Mononuclear cell (primary cell): Measurements from ENCODE around the gene ZNF230. TPM values are rescaled to one million over a fixed set of nuclear protein-coding genes. Genes with fewer than 3 reads are reported as not detected.

Experiments used
- H3K27me3 ChIP-seq: 2 replicates; pipeline ENCODE4 v1.6.0; 2011; ENCODE audit warnings: low read length, control low read depth; ENCODE audit not compliant: insufficient read depth
- H3K4me1 ChIP-seq: 2 replicates; pipeline ENCODE4 v1.5.1; 2011; ENCODE audit warnings: mild to moderate bottlenecking, low read length, control low read depth; ENCODE audit not compliant: insufficient read depth
- H3K4me3 ChIP-seq: 2 replicates; pipeline ENCODE4 v1.5.1; 2011; ENCODE audit warnings: mild to moderate bottlenecking, low read length, moderate library complexity
- H3K9me3 ChIP-seq: 2 replicates; pipeline ENCODE4 v1.5.1; 2011; ENCODE audit warnings: low read depth, mild to moderate bottlenecking, control low read depth, low read length
- total RNA-seq: library from RNA; depleted of rRNA; stranded (reverse); fragments of >200 nt; gene quantifications from one replicate; pipeline ENCODE4 v1.2.3, GENCODE V29; 2012

The ZNF230 gene
- 3.3 TPM for total RNA-seq

DNA sequence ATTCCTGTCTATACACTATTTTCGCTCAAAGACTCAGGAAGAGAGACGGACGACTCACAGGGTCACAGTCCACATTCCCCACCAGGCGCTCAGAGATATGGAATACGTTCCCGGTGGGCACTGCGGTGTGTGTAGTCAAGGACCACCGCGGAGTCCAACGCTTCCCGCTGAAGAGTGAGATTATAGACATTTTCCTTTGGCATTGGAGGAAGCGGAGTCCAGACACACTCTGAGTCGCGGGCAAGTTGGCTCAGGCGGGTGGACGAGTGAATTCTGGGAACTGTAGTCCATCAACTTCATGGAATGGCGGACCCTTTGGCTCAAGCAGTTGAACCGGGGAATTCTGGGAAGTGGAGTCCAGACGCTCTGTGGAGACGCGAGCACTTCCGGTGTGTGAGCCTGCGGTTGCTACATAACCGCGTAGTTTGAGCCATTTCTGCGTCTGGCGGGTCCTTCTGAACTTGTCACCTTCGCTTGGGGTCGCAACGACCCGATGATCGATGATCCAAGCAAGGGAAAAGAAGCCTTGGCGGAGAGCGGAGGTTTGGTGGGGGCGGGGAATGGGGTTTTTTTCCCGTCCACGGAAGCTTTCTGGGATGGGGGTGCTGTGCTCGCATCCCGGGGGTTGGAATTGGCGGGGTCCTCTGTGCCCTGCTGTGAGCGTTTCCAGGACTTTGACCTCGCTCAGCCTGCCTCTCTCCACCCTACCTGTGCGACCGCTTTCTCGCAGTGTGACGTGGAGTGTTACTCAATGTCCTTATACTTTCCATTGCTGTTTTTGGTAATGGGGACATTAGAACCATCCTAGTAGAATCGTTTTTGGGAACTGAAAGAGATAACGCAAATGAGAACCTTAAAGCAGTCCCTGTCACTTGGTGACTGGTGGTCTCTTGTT lies at the start of gene ZNF230:
TSS of gene ZNF230 (plus strand) at position 392 of the 895 bp plus-strand sequence. CDS start 4,122 bp downstream, outside the sequence.
- Histone ChIP-seq H3K4me1 (peaks cover 18% of the 10 kb centered on the region), H3K9me3 (peaks cover 9% of the 10 kb centered on the region), H3K27me3 (no peaks in the 10 kb centered on the region), H3K4me3 (peak within 1 kb of the TSS; percentile 85)

GRCh38 chr19:43956827-43957226 lies 45.9 kb upstream of the ZNF230 start:
- Histone ChIP-seq H3K27me3 (no peaks in the 10 kb centered on the region), H3K9me3 (peaks cover 15% of the 10 kb centered on the region), H3K4me3 (no peak overlapping the region), H3K4me1 (no peaks in the 10 kb centered on the region)

DNA sequence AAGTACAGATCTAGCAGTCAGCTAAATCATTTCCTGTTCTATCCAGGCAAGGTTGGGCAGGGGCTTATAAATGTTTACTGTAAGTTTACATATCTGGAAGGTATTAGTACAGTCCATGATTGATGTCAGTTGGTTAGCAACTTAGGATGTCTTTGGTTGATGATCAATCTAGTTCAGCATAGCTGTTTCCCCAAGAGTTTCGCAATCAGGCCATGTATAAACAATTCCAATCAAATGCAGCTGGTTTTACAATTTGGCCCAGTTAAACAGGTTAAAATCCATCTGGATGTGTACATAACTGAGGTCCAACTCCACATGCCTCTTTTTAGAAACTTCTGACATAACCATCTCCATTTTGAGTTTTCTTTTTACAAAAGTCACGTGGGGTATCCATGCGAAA lies 44.9 kb upstream of the ZNF230 start:
- Histone ChIP-seq H3K4me3 (no peak overlapping the region), H3K4me1 (no peaks in the 10 kb centered on the region), H3K27me3 (no peaks in the 10 kb centered on the region), H3K9me3 (peaks cover 25% of the 10 kb centered on the region)

- Histone ChIP-seq H3K4me1 (no peaks in the 10 kb centered on the region), H3K9me3 (peaks cover 49% of the 10 kb centered on the region), H3K4me3 (no peak overlapping the region), H3K27me3 (no peaks in the 10 kb centered on the region)
These were observed 42.3 kb upstream of the ZNF230 start for GRCh38 chr19:43960411-43960810.

- no peaks in the 10 kb centered on the region for H3K4me1 ChIP-seq
- H3K9me3 ChIP-seq, result peaks cover 78% of the 10 kb centered on the region
- H3K27me3 ChIP-seq, result no peaks in the 10 kb centered on the region
- no peak overlapping the region for H3K4me3 ChIP-seq
These were observed 36.6 kb upstream of the ZNF230 start for GRCh38 chr19:43966079-43966694.

DNA sequence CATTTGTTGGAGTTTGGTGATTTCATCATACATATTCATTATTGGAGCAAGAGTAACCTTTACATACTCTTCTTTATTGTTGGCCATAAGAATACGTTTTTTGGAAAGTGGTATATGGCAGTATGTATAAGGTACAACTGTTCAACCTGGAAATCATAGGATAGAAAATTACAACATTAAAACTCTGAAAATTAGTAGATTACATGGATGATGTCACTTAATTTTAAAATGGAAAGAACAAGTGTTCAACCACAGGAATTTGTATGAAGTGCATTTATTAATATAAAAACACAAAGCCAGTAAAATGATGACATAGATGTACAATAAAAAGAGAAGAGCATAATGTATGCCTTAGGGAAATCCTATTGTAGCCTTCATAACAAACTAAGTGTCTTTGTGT lies 26.0 kb upstream of the ZNF230 start:
- Histone ChIP-seq H3K9me3 (peaks cover 43% of the 10 kb centered on the region), H3K4me3 (no peak overlapping the region), H3K4me1 (no peaks in the 10 kb centered on the region), H3K27me3 (no peaks in the 10 kb centered on the region)

DNA sequence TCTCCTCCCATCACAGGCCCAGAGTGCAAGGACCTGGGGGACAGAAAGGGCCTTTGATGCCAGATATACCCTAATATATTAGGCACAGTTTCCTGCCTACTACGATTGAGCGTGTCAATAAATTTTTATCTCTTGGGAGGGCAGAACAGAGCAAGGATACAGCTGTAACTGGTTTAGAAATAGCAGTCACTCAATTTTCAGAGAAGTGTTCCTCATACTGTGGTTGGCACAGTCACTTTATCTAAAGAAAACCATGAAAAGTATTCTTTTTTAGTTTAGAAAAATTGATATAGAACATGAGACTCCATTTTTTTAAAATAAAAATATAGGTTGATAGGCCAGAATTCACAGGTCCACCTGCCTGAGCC lies 19.2 kb upstream of the ZNF230 start:
- peak overlapping the region; percentile 82 for H3K4me3 ChIP-seq
- H3K27me3 ChIP-seq, result no peaks in the 10 kb centered on the region
- no peaks in the 10 kb centered on the region for H3K9me3 ChIP-seq
- H3K4me1 ChIP-seq, result peaks cover 13% of the 10 kb centered on the region

DNA sequence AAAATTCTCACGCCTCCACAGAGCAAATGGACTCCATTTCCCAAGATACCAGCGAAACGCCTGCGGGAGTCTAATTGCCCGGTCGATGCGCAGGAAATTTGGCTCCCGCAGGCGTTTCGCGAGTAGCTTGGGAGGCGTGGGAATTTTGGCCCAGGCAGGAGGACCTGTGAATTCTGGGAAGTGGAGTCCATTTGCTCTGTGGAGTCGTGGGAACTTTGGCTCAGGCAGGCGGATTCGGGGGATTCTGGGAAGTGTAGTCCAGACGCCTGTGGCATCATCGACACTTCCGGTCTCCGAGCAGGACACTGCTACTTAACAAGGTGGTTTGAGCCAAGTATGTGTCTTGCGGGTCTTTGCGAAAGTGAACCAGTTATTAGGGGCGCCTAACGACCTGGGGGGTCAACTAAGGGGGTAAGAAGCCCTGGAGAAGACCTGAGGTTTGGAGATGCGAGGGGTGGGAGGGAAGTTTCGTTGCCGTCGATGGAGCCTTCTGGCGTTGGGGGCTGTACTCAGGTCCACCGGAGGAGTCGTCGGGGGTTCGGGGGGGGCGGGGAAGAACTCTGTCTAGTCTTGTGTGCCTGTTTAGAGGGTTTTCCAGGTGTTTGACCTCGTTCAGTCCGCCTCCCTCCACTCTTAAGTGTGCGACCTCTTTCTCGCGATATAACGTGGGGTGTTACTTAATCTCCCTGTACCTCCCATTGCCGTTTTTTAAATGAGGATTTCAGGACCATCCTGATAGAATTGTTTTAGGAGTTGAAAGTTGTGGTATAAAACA lies 18.7 kb upstream of the ZNF230 start, which contains the start of gene ZNF155:
TSS of gene ZNF155 (plus strand) at position 277 of the 775 bp plus-strand sequence. CDS start 4,356 bp downstream, outside the sequence.
- Histone ChIP-seq H3K9me3 (no peaks in the 10 kb centered on the region), H3K27me3 (no peaks in the 10 kb centered on the region), H3K4me1 (peaks cover 13% of the 10 kb centered on the region), H3K4me3 (peak within 1 kb of the TSS; percentile 82)

DNA sequence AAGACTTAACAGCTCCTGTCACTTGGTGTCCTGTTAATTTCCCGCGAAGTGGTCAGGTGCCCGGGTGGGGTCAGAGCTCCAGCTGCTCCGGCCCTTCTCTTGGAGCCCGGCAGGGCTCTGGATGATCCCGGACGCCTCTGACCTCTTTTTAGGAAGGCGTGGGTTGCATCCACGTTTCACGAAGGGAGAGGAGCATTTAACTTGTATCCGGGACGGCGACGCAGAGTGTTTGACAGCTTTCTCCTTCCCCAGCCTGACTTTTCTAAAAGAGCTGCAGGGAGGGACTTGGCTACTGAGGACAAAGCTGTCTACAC lies 18.1 kb upstream of the ZNF230 start:
- no peaks in the 10 kb centered on the region for H3K27me3 ChIP-seq

DNA sequence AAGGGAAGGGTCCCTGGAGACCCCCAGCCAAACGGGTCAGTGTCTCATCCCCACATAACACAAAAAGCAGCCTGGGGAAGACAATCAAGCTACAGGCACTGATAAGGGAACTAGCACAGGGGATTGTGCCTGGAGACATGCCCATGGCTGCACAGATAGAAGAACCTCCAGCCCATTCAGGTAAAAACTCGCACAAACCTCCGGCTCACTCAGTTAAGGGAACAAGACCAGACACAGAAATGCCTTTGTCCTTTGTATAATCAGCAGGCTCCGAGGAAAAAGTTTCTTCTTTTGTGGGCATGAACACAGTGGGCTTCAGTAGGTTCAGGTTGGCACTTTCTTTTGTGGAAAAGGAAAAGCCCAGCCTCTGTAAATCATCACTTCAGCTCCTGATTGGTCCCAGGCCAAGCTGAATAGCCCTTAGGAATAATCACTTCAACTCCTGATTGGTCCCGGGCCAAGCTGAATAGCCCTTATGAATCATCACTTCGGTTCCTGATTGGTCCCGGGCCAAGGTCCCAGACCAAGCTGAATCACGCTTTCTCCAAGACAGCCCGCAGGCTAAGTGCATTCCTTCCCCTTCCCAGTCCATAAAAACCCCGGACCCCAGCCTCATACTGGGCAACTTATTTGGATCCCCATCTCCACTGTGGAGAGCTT lies 5.0 kb upstream of the ZNF230 start:
- no peaks in the 10 kb centered on the region for H3K27me3 ChIP-seq
- peaks cover 14% of the 10 kb centered on the region for H3K9me3 ChIP-seq
- H3K4me1 ChIP-seq, result peaks cover 6% of the 10 kb centered on the region
- H3K4me3 ChIP-seq, result no peak overlapping the region

More for the DNA sequence above, 18.1 kb upstream of the ZNF230 start:
- Histone ChIP-seq H3K4me1 (peaks cover 13% of the 10 kb centered on the region), H3K4me3 (peak overlapping the region; percentile 82), H3K9me3 (no peaks in the 10 kb centered on the region)

GRCh38 chr19:44002212-44002565 lies 568 bp upstream of the ZNF230 start:
- H3K4me1 ChIP-seq, result peaks cover 18% of the 10 kb centered on the region
- peak overlapping the region; percentile 85 for H3K4me3 ChIP-seq
- H3K9me3 ChIP-seq, result peaks cover 8% of the 10 kb centered on the region
- H3K27me3 ChIP-seq, result no peaks in the 10 kb centered on the region

- H3K27me3 ChIP-seq, result no peaks in the 10 kb centered on the region
- peak overlapping the region; percentile 85 for H3K4me3 ChIP-seq
- peaks cover 13% of the 10 kb centered on the region for H3K9me3 ChIP-seq
- H3K4me1 ChIP-seq, result peaks cover 18% of the 10 kb centered on the region
These were observed 778 bp downstream of the ZNF230 start for GRCh38 chr19:44003461-44004009.

GRCh38 chr19:44005973-44006372 lies 3.2 kb downstream of the ZNF230 start:
- H3K4me3 ChIP-seq, result no peak overlapping the region
- no peaks in the 10 kb centered on the region for H3K27me3 ChIP-seq
- peaks cover 37% of the 10 kb centered on the region for H3K9me3 ChIP-seq
- peaks cover 18% of the 10 kb centered on the region for H3K4me1 ChIP-seq

DNA sequence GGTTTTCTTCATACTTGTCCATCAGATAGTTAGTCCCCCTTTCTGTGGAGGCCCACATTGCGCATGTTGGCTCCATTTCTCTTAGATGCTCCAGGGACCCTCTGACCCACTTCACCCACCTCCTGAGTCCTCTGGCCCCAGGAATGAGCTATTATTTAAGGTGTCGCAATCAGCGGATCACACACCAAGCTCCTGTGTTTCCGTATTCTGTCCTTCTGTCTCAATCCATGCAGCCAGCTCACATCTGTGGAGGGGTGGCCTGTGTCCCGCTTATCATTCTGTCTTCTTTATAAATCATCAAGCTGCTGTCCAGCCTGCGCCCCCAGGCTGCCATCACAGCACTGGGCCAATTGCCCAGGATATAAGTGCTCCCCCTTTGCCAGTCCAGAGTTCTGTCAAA lies 4.7 kb downstream of the ZNF230 start:
- H3K9me3 ChIP-seq, result peaks cover 52% of the 10 kb centered on the region
- peaks cover 13% of the 10 kb centered on the region for H3K4me1 ChIP-seq
- H3K27me3 ChIP-seq, result no peaks in the 10 kb centered on the region
- H3K4me3 ChIP-seq, result no peak overlapping the region
